K562 (cell line): ENCODE results near the gene MAPK8IP1. TPM values are rescaled to one million over a fixed set of nuclear protein-coding genes. Genes with fewer than 3 reads are reported as not detected.

ENCODE experiments used
- ATAC-seq: fragments of 200-7000 bp; cut with Tn5 transposase; 3 replicates; pipeline ENCODE4 v1.9.1; 2020; ENCODE audit warnings: moderate library complexity
- BruUV-seq: library from RNA; stranded (reverse); fragments of 400-500 nt; replicated peaks from 2 replicates; lab custom pipeline; 2021; lab: Mats Ljungman, UMichigan
- CTCF ChIA-PET: fragments of 300-600 bp; formaldehyde crosslinking; extraction: SDS; loops from one replicate; lab custom pipeline; 2021; ENCODE audit warnings: low intra/inter-chr PET ratio; lab: Yijun Ruan, JAX
- POLR2A ChIA-PET: fragments of 300-600, 350-650 bp; sonication (Branson Sonifier 250); formaldehyde crosslinking; extraction: SDS; loops from one replicate; lab custom pipeline; 2021; ENCODE audit warnings: antibody characterized with exemption, inconsistent platforms; lab: Yijun Ruan, JAX
- DNase-seq, 4 experiments: peaks; one replicate each; pipeline versions ENCODE4 v3.0.0 to v3.0.0-alpha.2; 2011 to 2018; ENCODE audit warnings: low spot score in 3 of 4, mixed read lengths in 3 of 4; ENCODE audit errors: extremely low read depth in 1 of 4
- FAIRE-seq: peaks from 2 replicates; lab custom pipeline; 2011; peaks lifted over from hg19 to GRCh38; lab: Jason Lieb, UNC
- H2AFZ ChIP-seq: 2 replicates; pipeline ENCODE4 v1.6.0; 2011; ENCODE audit warnings: low read depth, low read length, control low read depth, inconsistent platforms
- H3K27ac ChIP-seq: fragments of 200-600 bp; 3 replicates; pipeline ENCODE4 v1.8.0; 2011; ENCODE audit warnings: low read depth, mild to moderate bottlenecking, control low read depth, inconsistent platforms, low read length, moderate library complexity, mixed read lengths; ENCODE audit errors: extremely low read depth
- H3K27me3 ChIP-seq, 2 experiments: fragments of 300-600 bp in 1 of 2; 2 replicates in 1 of 2; 3 replicates in 1 of 2; pipeline versions ENCODE4 v1.6.0 to v1.8.0; 2011; ENCODE audit warnings: inconsistent platforms in 2 of 2, low read length in 2 of 2, mild to moderate bottlenecking in 1 of 2, mixed read lengths in 1 of 2, moderate library complexity in 1 of 2; ENCODE audit not compliant: control insufficient read depth in 2 of 2, insufficient read depth in 2 of 2
- H3K36me3 ChIP-seq: fragments of 300-600 bp; 3 replicates; pipeline ENCODE4 v1.8.0; 2011; ENCODE audit warnings: mild to moderate bottlenecking, low read length, inconsistent platforms; ENCODE audit not compliant: control insufficient read depth, insufficient read depth
- H3K4me1 ChIP-seq, 2 experiments: fragments of 200-600 bp in 1 of 2; replicated peaks in 1 of 2; 2 replicates in 1 of 2; 3 replicates in 1 of 2; pipeline versions ENCODE4 v1.5.1 to v1.8.0; 2011; ENCODE audit warnings: inconsistent platforms in 2 of 2, low read length in 2 of 2, mild to moderate bottlenecking in 1 of 2, mixed read lengths in 1 of 2, moderate library complexity in 1 of 2; ENCODE audit not compliant: control insufficient read depth in 2 of 2, insufficient read depth in 2 of 2
- H3K4me2 ChIP-seq: 2 replicates; pipeline ENCODE4 v1.6.1; 2011; ENCODE audit warnings: low read length, control low read depth, inconsistent platforms, mixed read lengths; ENCODE audit not compliant: insufficient read depth
- H3K4me3 ChIP-seq: fragments of 200-600 bp; sonication (generic), shearing (Covaris generic); 2 replicates; pipeline ENCODE4 v1.5.1; 2016; ENCODE audit warnings: control low read depth, inconsistent platforms
- H3K79me2 ChIP-seq: fragments of 200-600 bp; 3 replicates; pipeline ENCODE4 v1.8.0; 2011; ENCODE audit warnings: low read length, inconsistent platforms; ENCODE audit not compliant: control insufficient read depth, insufficient read depth
- H3K9ac ChIP-seq, 2 experiments: 2 replicates each; pipeline versions ENCODE4 v1.6.0 to v1.6.1; 2011; ENCODE audit warnings: low read depth in 2 of 2, low read length in 2 of 2, control low read depth in 1 of 2, inconsistent platforms in 1 of 2, mild to moderate bottlenecking in 1 of 2, mixed read lengths in 1 of 2; ENCODE audit not compliant: insufficient read depth in 1 of 2
- H3K9me1 ChIP-seq: one replicate; pipeline ENCODE4 v1.6.0; 2011; ENCODE audit warnings: inconsistent platforms, mild to moderate bottlenecking, low read length, moderate library complexity; ENCODE audit not compliant: control insufficient read depth, insufficient read depth
- H3K9me3 ChIP-seq: replicated peaks from 2 replicates; pipeline ENCODE4 v1.5.1; 2011; ENCODE audit warnings: low read depth, low read length, inconsistent platforms; ENCODE audit not compliant: control insufficient read depth, insufficient read depth
- H4K20me1 ChIP-seq: replicated peaks from 2 replicates; pipeline ENCODE4 v1.6.1; 2011; ENCODE audit warnings: low read length, inconsistent platforms, mixed read lengths; ENCODE audit not compliant: control insufficient read depth, insufficient read depth
- FOXJ2 ChIP-seq: fragments of 200-800 bp; sonication (Bioruptor generic); IDR thresholded peaks from 2 replicates; pipeline ENCODE4 v1.6.1; 2016; ENCODE audit warnings: missing genetic modification characterization, missing compliant biosample characterization
- FOXO4 ChIP-seq: fragments of 450-650 bp; formaldehyde crosslinking; IDR thresholded peaks from 2 replicates; pipeline ENCODE4 v1.4.0; 2020; ENCODE audit warnings: mild to moderate bottlenecking, moderate library complexity
- IRF2 ChIP-seq: sonication (generic); formaldehyde crosslinking; IDR thresholded peaks from 2 replicates; pipeline ENCODE4 v1.8.1; 2022; ENCODE audit warnings: mild to moderate bottlenecking, missing genetic modification reagents
- KLF13 ChIP-seq: fragments of 450-650 bp; IDR thresholded peaks from 2 replicates; pipeline ENCODE4 v1.6.1; 2016; ENCODE audit warnings: missing genetic modification characterization, low read depth, mild to moderate bottlenecking, missing compliant biosample characterization, moderate library complexity, borderline replicate concordance
- NEUROD1 ChIP-seq: fragments of 150-350 bp; IDR thresholded peaks from 2 replicates; pipeline ENCODE4 v1.6.1; 2014; ENCODE audit warnings: borderline replicate concordance, low read length, low read depth; ENCODE audit not compliant: partially characterized antibody
- NR2C1 ChIP-seq, 2 experiments: fragments of 450-650 bp; IDR thresholded peaks; 2 replicates each; pipeline ENCODE4 v1.6.1; 2017; ENCODE audit warnings: mild to moderate bottlenecking in 2 of 2, antibody characterized with exemption in 1 of 2, inconsistent platforms in 1 of 2, missing compliant biosample characterization in 1 of 2, missing genetic modification characterization in 1 of 2
- PATZ1 ChIP-seq: fragments of 250-450 bp; sonication (Bioruptor Pico); IDR thresholded peaks from 2 replicates; pipeline ENCODE4 v1.5.0; 2020; ENCODE audit warnings: mild to moderate bottlenecking, borderline replicate concordance
- PHB ChIP-seq: fragments of 250-450 bp; sonication (Bioruptor Pico); IDR thresholded peaks from 2 replicates; pipeline ENCODE4 v1.5.0; 2021
- RBM17 ChIP-seq: fragments of 200-400 bp; formaldehyde crosslinking; IDR thresholded peaks from 2 replicates; pipeline ENCODE4 v1.6.1; 2017; ENCODE audit warnings: low read depth, mild to moderate bottlenecking, low read length, borderline replicate concordance
- SP1 ChIP-seq: sonication (generic); formaldehyde crosslinking; IDR thresholded peaks from 2 replicates; pipeline ENCODE4 v1.8.1; 2022; ENCODE audit warnings: mild to moderate bottlenecking, missing genetic modification reagents
- SUPT5H ChIP-seq: fragments of 450-650 bp; IDR thresholded peaks from 2 replicates; pipeline ENCODE4 v1.6.1; 2016
- TAF15 ChIP-seq: fragments of 200-400 bp; formaldehyde crosslinking; IDR thresholded peaks from 2 replicates; pipeline ENCODE4 v1.6.1; 2017; ENCODE audit warnings: mild to moderate bottlenecking, low read depth, low read length, moderate library complexity
- ZNF175 ChIP-seq: fragments of 200-800 bp; sonication (Bioruptor generic); IDR thresholded peaks from 2 replicates; pipeline ENCODE4 v1.6.1; 2016; ENCODE audit warnings: low read depth, mild to moderate bottlenecking, missing genetic modification characterization, missing compliant biosample characterization
- ZNF431 ChIP-seq: sonication (generic); formaldehyde crosslinking; IDR thresholded peaks from 2 replicates; pipeline ENCODE4 v1.8.0; 2022; ENCODE audit warnings: mild to moderate bottlenecking, missing genetic modification reagents
- WGBS: fragments of 100-300 bp; shearing (Covaris generic); methylation state at CpG from one replicate; pipeline ENCODE4 v1.1.6; 2016; ENCODE audit warnings: low coverage, mixed read lengths; ENCODE audit not compliant: insufficient coverage; ENCODE audit errors: missing lambda C conversion rate; 5-methylcytosine and 5-hydroxymethylcytosine counted together
- in situ Hi-C: fragments of 300-500 bp; cut with MboI; formaldehyde crosslinking; loops from 4 replicates; pipeline ENCODE4 v1.15.0; 2018; ENCODE audit warnings: inconsistent platforms, mixed read lengths
- intact Hi-C: fragments of 100-400 bp; cut with micrococcal nuclease; formaldehyde crosslinking; loops from 2 replicates; pipeline ENCODE4 v1.14.2; 2022
- polyA plus RNA-seq, 8 experiments: library from polyadenylated mRNA; depleted of rRNA in 4 of 8; stranded (reverse) in 5 of 8; unstranded in 3 of 8; fragments of >200 nt; fragmentation: Nextera tagmentation in 2 of 8; fragmentation: Illumina TruSeq in 1 of 8; extraction: Ambion mirVana in 2 of 8; extraction: Trizol in 1 of 8; gene quantifications; 2 replicates each; pipeline versions ENCODE4 v1.2.1 to v1.2.3, GENCODE V29; 2011 to 2014; ENCODE audit warnings: inconsistent platforms in 1 of 8, missing spikeins in 1 of 8
- total RNA-seq, 7 experiments: library from RNA; depleted of rRNA in 6 of 7; stranded (reverse); fragments of >200 nt in 6 of 7; fragmentation: Illumina TruSeq in 2 of 7; extraction: Trizol in 2 of 7; gene quantifications; 2 replicates each; pipeline versions ENCODE4 v1.2.1 to v1.2.3, GENCODE V29; 2011 to 2021; ENCODE audit warnings: low replicate concordance in 1 of 7

MAPK8IP1 gene
- total and polyA plus RNA-seq, 9 of the 15 experiments (the other 6 are each of a cell fraction or from before 2014, with no cell fraction given): 0.13 to 6.9 (median 2.5) TPM

- no peak for FAIRE-seq
- POLR2A ChIA-PET: interaction anchor here (0.7 to 1.6 kb wide), 7 partner anchors 8 to 260 kb away, joined by 3 to 6 read pairs (median 4); partner anchors contain the start of genes LARGE2 and PEX16
- H3K9me3 ChIP-seq: no peaks in the 10 kb centered on the region
- H2AFZ ChIP-seq: no peak overlapping the region
- H4K20me1 ChIP-seq: 0 out of 2 replicates have a peak, but pooled peaks cover 4% of the 10 kb centered on the region
- 65% methylated on average over 6 of the region's 6 CpGs for WGBS
- H3K36me3 ChIP-seq: no peaks in the 10 kb centered on the region
- CTCF ChIA-PET: no interaction called here
- peaks cover 3% of the 10 kb centered on the region for H3K9me1 ChIP-seq
- H3K27me3 ChIP-seq: no peaks in the 10 kb centered on the region; a peak in 1 of 5 replicates
- peaks cover 14 to 78% of the 10 kb centered on the region in 2 experiments for H3K4me1 ChIP-seq
- no peak overlapping the region for H3K27ac ChIP-seq
- intact Hi-C loops (no loop called here), in situ Hi-C loops (no loop called here)
- H3K9ac ChIP-seq: peak overlapping the region in 1 of 2 experiments; percentile 89; a peak in 1 of 4 replicates
- H3K4me3 ChIP-seq: no peak overlapping the region
- no TSS peak for BruUV-seq
- DNase-seq: no peak
- H3K79me2 ChIP-seq: no peaks in the 10 kb centered on the region
- TF ChIP-seq ZNF431 (CRISPR knock-in tag) (no peak), ZNF175 (CRISPR knock-in tag) (no peak), IRF2 (CRISPR knock-in tag) (no peak), RBM17 (no peak), NR2C1 (IDR thresholded peaks at IDR 0.05) (no peak), NR2C1 (tag; IDR thresholded peaks at IDR 0.05) (no peak), SP1 (no peak), TAF15 (no peak), PHB (CRISPR knock-in tag) (no peak), SUPT5H (no peak), FOXO4 (CRISPR knock-in tag) (no peak), FOXJ2 (no peak), PATZ1 (CRISPR knock-in tag) (no peak), KLF13 (tag) (no peak), NEUROD1 (no peak)
- ATAC-seq: no peak
- no peak overlapping the region for H3K4me2 ChIP-seq
Measured at GRCh38 chr11:45901626-45902025, 16.2 kb downstream of the MAPK8IP1 start.
